A549 (cell line): Measurements from ENCODE around the gene ZNF618. TPM values are rescaled to one million over a fixed set of nuclear protein-coding genes. Genes with fewer than 3 reads are reported as not detected.

Experiments used
- ATAC-seq, 2 experiments: fragments of 200-7000 bp in 1 of 2; fragments of >200 bp in 1 of 2; cut with Nextera tagmentation in 1 of 2; cut with Tn5 transposase in 1 of 2; 3 replicates each; pipeline versions ENCODE4 v1.8.0 to v1.9.1; 2018 to 2020; ENCODE audit warnings: mild to moderate bottlenecking in 1 of 2, moderate library complexity in 1 of 2
- CTCF ChIA-PET: fragments of 300-600 bp; sonication (Branson Sonifier 250); formaldehyde crosslinking; extraction: SDS; loops from one replicate; lab custom pipeline; 2021; ENCODE audit warnings: antibody characterized with exemption, inconsistent platforms; lab: Yijun Ruan, JAX
- POLR2A ChIA-PET: fragments of 350-600 bp; formaldehyde crosslinking; extraction: SDS; loops from one replicate; lab custom pipeline; 2021; ENCODE audit warnings: antibody characterized with exemption, inconsistent platforms; lab: Yijun Ruan, JAX
- DNase-seq, 2 experiments: peaks; one replicate each; pipeline versions ENCODE4 v3.0.0 to v3.0.0-alpha.2; 2011 to 2016; ENCODE audit warnings: low read depth in 1 of 2, low spot score in 1 of 2
- FAIRE-seq: peaks from 2 replicates; lab custom pipeline; 2011; peaks lifted over from hg19 to GRCh38; lab: Jason Lieb, UNC
- H3K27ac ChIP-seq, 2 experiments: fragments of >200 bp; sonication (Bioruptor Twin); formaldehyde crosslinking; 3 replicates each; pipeline ENCODE4 v1.5.1; 2016 to 2017
- H3K4me1 ChIP-seq: fragments of >200 bp; sonication (Bioruptor Twin); formaldehyde crosslinking; 3 replicates; pipeline ENCODE4 v1.6.1; 2016
- H3K4me2 ChIP-seq: fragments of >200 bp; sonication (Bioruptor Twin); formaldehyde crosslinking; 3 replicates; pipeline ENCODE4 v1.6.1; 2016
- H3K4me3 ChIP-seq: fragments of >200 bp; sonication (Bioruptor Twin); formaldehyde crosslinking; 3 replicates; pipeline ENCODE4 v1.5.1; 2016
- H3K9me3 ChIP-seq: fragments of >200 bp; sonication (Bioruptor Twin); formaldehyde crosslinking; 3 replicates; pipeline ENCODE4 v1.6.1; 2016
- CBX8 ChIP-seq: fragments of 200-600 bp; sonication (generic); IDR thresholded peaks from 2 replicates; pipeline ENCODE4 v1.6.1; 2016
- E2F6 ChIP-seq: IDR thresholded peaks from 2 replicates; pipeline ENCODE4 v1.6.1; 2012; ENCODE audit warnings: low read depth, borderline replicate concordance
- ELK1 ChIP-seq: fragments of 150-350 bp; IDR thresholded peaks from 2 replicates; pipeline ENCODE4 v1.6.1; 2014; ENCODE audit warnings: low read depth, mild to moderate bottlenecking, low read length
- EP300 ChIP-seq, 2 experiments: fragments of >200 bp; sonication (Bioruptor Twin); formaldehyde crosslinking; IDR thresholded peaks; 2 replicates in 1 of 2; 3 replicates in 1 of 2; pipeline ENCODE4 v1.6.1; 2016 to 2017
- FOXS1 ChIP-seq: fragments of 250-450 bp; sonication (Bioruptor Pico); IDR thresholded peaks from 2 replicates; pipeline ENCODE4 v1.5.0; 2020; ENCODE audit warnings: mild to moderate bottlenecking, moderate library complexity
- HDAC2 ChIP-seq: fragments of 200-600 bp; sonication (generic); IDR thresholded peaks from 2 replicates; pipeline ENCODE4 v1.6.1; 2016
- HEYL ChIP-seq: fragments of 250-450 bp; sonication (Bioruptor Pico); IDR thresholded peaks from 2 replicates; pipeline ENCODE4 v1.8.0; 2021; ENCODE audit warnings: mild to moderate bottlenecking, moderate library complexity
- HOXA7 ChIP-seq: fragments of 250-450 bp; sonication (Bioruptor Pico); IDR thresholded peaks from 2 replicates; pipeline ENCODE4 v1.5.0; 2020; ENCODE audit warnings: mild to moderate bottlenecking, moderate library complexity
- KDM1A ChIP-seq: fragments of 200-600 bp; sonication (generic); IDR thresholded peaks from 2 replicates; pipeline ENCODE4 v1.6.1; 2016; ENCODE audit warnings: low read depth, mild to moderate bottlenecking
- KDM5A ChIP-seq: fragments of 200-600 bp; sonication (generic); IDR thresholded peaks from 2 replicates; pipeline ENCODE4 v1.6.1; 2016; ENCODE audit warnings: antibody characterized with exemption, mild to moderate bottlenecking
- MAZ ChIP-seq: fragments of 150-350 bp; IDR thresholded peaks from 2 replicates; pipeline ENCODE4 v1.6.1; 2014; ENCODE audit warnings: antibody characterized with exemption, low read depth, low read length, borderline replicate concordance
- MYC ChIP-seq: IDR thresholded peaks from 2 replicates; pipeline ENCODE4 v1.6.1; 2012; ENCODE audit warnings: mild to moderate bottlenecking, inconsistent platforms, low read length, improper control_type of control experiment, borderline replicate concordance
- POLR2A ChIP-seq: IDR thresholded peaks from 2 replicates; pipeline ENCODE4 v1.6.1; 2012; ENCODE audit warnings: mild to moderate bottlenecking, low read length
- RFX5 ChIP-seq: fragments of 450-650 bp; IDR thresholded peaks from 2 replicates; pipeline ENCODE4 v1.7.1; 2014; ENCODE audit warnings: antibody characterized with exemption, mild to moderate bottlenecking, moderate library complexity
- TP53 ChIP-seq: fragments of 250-450 bp; sonication (Bioruptor Pico); IDR thresholded peaks from 2 replicates; pipeline ENCODE4 v1.5.0; 2021; ENCODE audit warnings: mild to moderate bottlenecking, moderate library complexity
- ZC3H11A ChIP-seq: fragments of 450-650 bp; IDR thresholded peaks from 2 replicates; pipeline ENCODE4 v1.6.1; 2014; ENCODE audit warnings: antibody characterized with exemption, mild to moderate bottlenecking
- ZFP36 ChIP-seq: fragments of 450-650 bp; IDR thresholded peaks from 2 replicates; pipeline ENCODE4 v1.6.1; 2014; ENCODE audit warnings: borderline replicate concordance; ENCODE audit not compliant: partially characterized antibody
- ZNF302 ChIP-seq: fragments of 250-450 bp; sonication (Bioruptor Pico); IDR thresholded peaks from 2 replicates; pipeline ENCODE4 v1.9.0; 2021; ENCODE audit warnings: inconsistent platforms, mild to moderate bottlenecking, moderate library complexity
- ZSCAN20 ChIP-seq: fragments of 250-450 bp; sonication (Bioruptor Pico); IDR thresholded peaks from 2 replicates; pipeline ENCODE4 v1.8.0; 2022; ENCODE audit warnings: mild to moderate bottlenecking, moderate library complexity
- WGBS: methylation state at CpG from one replicate; pipeline ENCODE4 v1.1.6; 2017; ENCODE audit errors: missing lambda C conversion rate; 5-methylcytosine and 5-hydroxymethylcytosine counted together
- polyA plus RNA-seq, 4 experiments: library from polyadenylated mRNA; depleted of rRNA in 3 of 4; stranded (reverse); fragments of >200 nt; fragmentation: RNase III in 1 of 4; extraction: RNeasy Plus Mini Kit Qiagen cat#74134 plus additional on column Dnase treatment in 1 of 4; gene quantifications; 2 replicates in 3 of 4; 3 replicates in 1 of 4; pipeline ENCODE4 v1.2.3, GENCODE V29; 2011 to 2017
- TF ChIP-seq, protein P1 (sequence below): fragments of >200 bp; sonication (Bioruptor Twin); formaldehyde crosslinking; IDR thresholded peaks from 3 replicates; pipeline ENCODE4 v1.5.1; 2016
- TF ChIP-seq, protein P2 (sequence below): IDR thresholded peaks from 2 replicates; pipeline ENCODE4 v1.6.1; 2012

Gene ZNF618
- polyA plus RNA-seq, 2 of the 4 experiments (the other 2 are of a cell fraction), result 9.0 to 10.0 TPM

- TF ChIP-seq MAZ (no peak), FOXS1 (no peak), EP300 (IDR thresholded peaks at IDR 0.05) (no peak), CBX8 (no peak), HOXA7 (CRISPR knock-in tag) (no peak), E2F6 (no peak), POLR2A (no peak), HEYL (no peak), RFX5 (no peak), KDM5A (no peak), ZNF302 (no peak), ZSCAN20 (no peak), ELK1 (no peak), KDM1A (no peak), HDAC2 (no peak)
- TF ChIP-seq, protein P1, sequence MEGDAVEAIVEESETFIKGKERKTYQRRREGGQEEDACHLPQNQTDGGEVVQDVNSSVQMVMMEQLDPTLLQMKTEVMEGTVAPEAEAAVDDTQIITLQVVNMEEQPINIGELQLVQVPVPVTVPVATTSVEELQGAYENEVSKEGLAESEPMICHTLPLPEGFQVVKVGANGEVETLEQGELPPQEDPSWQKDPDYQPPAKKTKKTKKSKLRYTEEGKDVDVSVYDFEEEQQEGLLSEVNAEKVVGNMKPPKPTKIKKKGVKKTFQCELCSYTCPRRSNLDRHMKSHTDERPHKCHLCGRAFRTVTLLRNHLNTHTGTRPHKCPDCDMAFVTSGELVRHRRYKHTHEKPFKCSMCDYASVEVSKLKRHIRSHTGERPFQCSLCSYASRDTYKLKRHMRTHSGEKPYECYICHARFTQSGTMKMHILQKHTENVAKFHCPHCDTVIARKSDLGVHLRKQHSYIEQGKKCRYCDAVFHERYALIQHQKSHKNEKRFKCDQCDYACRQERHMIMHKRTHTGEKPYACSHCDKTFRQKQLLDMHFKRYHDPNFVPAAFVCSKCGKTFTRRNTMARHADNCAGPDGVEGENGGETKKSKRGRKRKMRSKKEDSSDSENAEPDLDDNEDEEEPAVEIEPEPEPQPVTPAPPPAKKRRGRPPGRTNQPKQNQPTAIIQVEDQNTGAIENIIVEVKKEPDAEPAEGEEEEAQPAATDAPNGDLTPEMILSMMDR, result no peak
- TF ChIP-seq, protein P2, sequence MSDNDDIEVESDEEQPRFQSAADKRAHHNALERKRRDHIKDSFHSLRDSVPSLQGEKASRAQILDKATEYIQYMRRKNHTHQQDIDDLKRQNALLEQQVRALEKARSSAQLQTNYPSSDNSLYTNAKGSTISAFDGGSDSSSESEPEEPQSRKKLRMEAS, result no peak
- Histone ChIP-seq H3K4me2 (no peak overlapping the region), H3K9me3 (no peaks in the 10 kb centered on the region), H3K4me1 (no peaks in the 10 kb centered on the region), H3K4me3 (no peak overlapping the region), H3K27ac (no peak overlapping the region)
- WGBS, result 96% methylated on average over 10 of the region's 10 CpGs
- FAIRE-seq (no peak), DNase-seq (no peak), ATAC-seq (no peak)
- ChIA-PET CTCF (interaction anchor here (0.6 to 4.9 kb wide), 7 partner anchors 10 to 587 kb away, joined by 3 to 20 read pairs (median 4); no protein-coding TSS in a partner anchor), POLR2A (no interaction called here)
Measured at GRCh38 chr9:114034196-114034595, 158.1 kb downstream of the ZNF618 start.

- ChIA-PET POLR2A (no interaction called here), CTCF (interaction anchor here (0.7 to 4.9 kb wide), 5 partner anchors 10 to 297 kb away, joined by 3 to 20 read pairs (median 4); no protein-coding TSS in a partner anchor)
- H3K4me1 ChIP-seq, result no peaks in the 10 kb centered on the region
- H3K4me3 ChIP-seq, result no peak overlapping the region
- FAIRE-seq (no peak), ATAC-seq (no peak), DNase-seq (no peak)
- TF ChIP-seq, protein P1, result no peak
- TF ChIP-seq MYC, result no peak
- no peak for TF ChIP-seq ZFP36
- no peak for TF ChIP-seq TP53 (CRISPR knock-in tag)
- no peak for TF ChIP-seq ZC3H11A
- TF ChIP-seq KDM5A, result no peak
- no peak for TF ChIP-seq EP300 (IDR thresholded peaks at IDR 0.05)
- WGBS, result 94% methylated on average over 4 of the region's 4 CpGs
- H3K9me3 ChIP-seq, result no peaks in the 10 kb centered on the region
- no peak overlapping the region for H3K4me2 ChIP-seq
- H3K27ac ChIP-seq, result no peak overlapping the region
Measured at GRCh38 chr9:114034661-114035062, 158.6 kb downstream of the ZNF618 start.
